GM13977 (cell line): ENCODE results near the gene ASRGL1.
"Not testable (repeated sequence)": the region's sequence is repeated elsewhere in the genome, so short reads cannot be mapped to it uniquely, and the experiment has no call there.

Source experiments
- DNase-seq: peaks from one replicate; pipeline ENCODE4 v3.0.0; 2012; ENCODE audit warnings: low spot score
- CTCF ChIP-seq: IDR thresholded peaks from 2 replicates; pipeline ENCODE4 v1.5.1; 2012; ENCODE audit warnings: mild to moderate bottlenecking, control low read depth; ENCODE audit not compliant: insufficient read depth; ENCODE audit errors: extremely low read depth, missing control alignments
- in situ Hi-C: fragments of 300-500 bp; cut with MboI; formaldehyde crosslinking; loops from one replicate; pipeline ENCODE4 v1.12.0; 2022; ENCODE audit warnings: low sequenced_read_pairs, low pct_unique_long_range_greater_than_20kb, mixed read lengths, inconsistent platforms; ENCODE audit not compliant: unreplicated experiment

ASRGL1 gene

GRCh38 chr11:62315431-62315830, 21.8 kb upstream of the ASRGL1 start:
- no peak for TF ChIP-seq CTCF
- in situ Hi-C loops = no loop called here
- DNase-seq = no peak

- in situ Hi-C loops = no loop called here
- TF ChIP-seq CTCF = no peak
- no peak for DNase-seq
Measured at GRCh38 chr11:62322524-62322923, 14.7 kb upstream of the ASRGL1 start.

- DNase-seq = peak; percentile 71
- in situ Hi-C loops = no loop called here
- TF ChIP-seq CTCF = peak; percentile 86
Measured at GRCh38 chr11:62324731-62325556, 12.3 kb upstream of the ASRGL1 start.

- in situ Hi-C loops = not testable (repeated sequence)
Measured at GRCh38 chr11:62325781-62326180, 11.5 kb upstream of the ASRGL1 start.

GRCh38 chr11:62326719-62327118, 10.5 kb upstream of the ASRGL1 start:
- DNase-seq, in situ Hi-C loops: not testable (repeated sequence)

More at GRCh38 chr11:62325781-62326180, 11.5 kb upstream of the ASRGL1 start:
- DNase-seq = not testable (repeated sequence)

- DNase-seq, in situ Hi-C loops: not testable (repeated sequence)
Measured at GRCh38 chr11:62327541-62327940, 9.7 kb upstream of the ASRGL1 start.

GRCh38 chr11:62331264-62331663, 6.0 kb upstream of the ASRGL1 start:
- in situ Hi-C loops, DNase-seq: not testable (repeated sequence)

- DNase-seq = no peak
- TF ChIP-seq CTCF = no peak
- in situ Hi-C loops = no loop called here
Measured at GRCh38 chr11:62333768-62334167, 3.5 kb upstream of the ASRGL1 start.

GRCh38 chr11:62336949-62337302, 322 bp upstream of the ASRGL1 start:
- in situ Hi-C loops, DNase-seq: not testable (repeated sequence)
